CD14-positive monocyte (primary cell): ENCODE measurements around the gene RALGAPA1. TPM values are rescaled to one million over a fixed set of nuclear protein-coding genes. Genes with fewer than 3 reads are reported as not detected.

Source experiments
- DNase-seq, 3 donors: peaks; one replicate each; pipeline ENCODE4 v3.0.0-alpha.2; 2011 to 2022
- H2AFZ ChIP-seq: 2 replicates; pipeline ENCODE4 v1.6.0; 2012; ENCODE audit warnings: mild to moderate bottlenecking, low read depth, low read length, inconsistent platforms; ENCODE audit not compliant: insufficient read depth, poor library complexity, severe bottlenecking
- H3K27ac ChIP-seq, 2 donors: 1 replicate in 1 of 2; 2 replicates in 1 of 2; pipeline ENCODE4 v1.5.1; 2012 to 2013; ENCODE audit warnings: low read length in 2 of 2, control low read depth in 1 of 2, inconsistent platforms in 1 of 2, low read depth in 1 of 2, mild to moderate bottlenecking in 1 of 2
- H3K27me3 ChIP-seq, 2 donors: one replicate each; pipeline versions ENCODE4 v1.6.0 to v1.6.1; 2011 to 2013; ENCODE audit warnings: low read length in 2 of 2; ENCODE audit not compliant: control insufficient read depth in 2 of 2, insufficient read depth in 2 of 2
- H3K36me3 ChIP-seq, 2 donors: replicated peaks in 1 of 2; 1 replicate in 1 of 2; 2 replicates in 1 of 2; pipeline versions ENCODE4 v1.5.1 to v1.6.1; 2012 to 2013; ENCODE audit warnings: low read length in 2 of 2, control low read depth in 1 of 2, inconsistent platforms in 1 of 2, mild to moderate bottlenecking in 1 of 2; ENCODE audit not compliant: insufficient read depth in 2 of 2, control insufficient read depth in 1 of 2
- H3K4me1 ChIP-seq, 2 donors: 1 replicate in 1 of 2; 2 replicates in 1 of 2; pipeline versions ENCODE4 v1.5.1 to v1.6.1; 2012 to 2013; ENCODE audit warnings: low read length in 2 of 2, control low read depth in 1 of 2, inconsistent platforms in 1 of 2, mild to moderate bottlenecking in 1 of 2, moderate library complexity in 1 of 2; ENCODE audit not compliant: insufficient read depth in 2 of 2, control insufficient read depth in 1 of 2
- H3K4me2 ChIP-seq: replicated peaks from 2 replicates; pipeline ENCODE3; 2012; ENCODE audit warnings: low read length, moderate library complexity, mild to moderate bottlenecking; ENCODE audit not compliant: poor library complexity, severe bottlenecking; ENCODE audit errors: extremely low read depth
- H3K4me3 ChIP-seq, 3 experiments: fragments of 200-600 bp in 1 of 3; sonication (generic) in 1 of 3; replicated peaks in 1 of 3; 1 replicate in 2 of 3; 2 replicates in 1 of 3; pipeline ENCODE4 v1.5.1; 2011 to 2013; ENCODE audit warnings: low read length in 3 of 3, mild to moderate bottlenecking in 3 of 3, control low read depth in 2 of 3, low read depth in 2 of 3, inconsistent platforms in 1 of 3, moderate library complexity in 1 of 3
- H3K79me2 ChIP-seq: 2 replicates; pipeline ENCODE4 v1.6.0; 2012; ENCODE audit warnings: mild to moderate bottlenecking, control low read depth, inconsistent platforms, low read length, moderate library complexity; ENCODE audit not compliant: insufficient read depth
- H3K9ac ChIP-seq: 2 replicates; pipeline ENCODE4 v1.6.0; 2017; ENCODE audit warnings: low read length, mild to moderate bottlenecking; ENCODE audit not compliant: insufficient read depth, poor library complexity, severe bottlenecking
- H3K9me3 ChIP-seq, 2 donors: replicated peaks in 1 of 2; 1 replicate in 1 of 2; 2 replicates in 1 of 2; pipeline versions ENCODE4 v1.5.1 to v1.6.1; 2012 to 2013; ENCODE audit warnings: low read length in 2 of 2, control low read depth in 1 of 2; ENCODE audit not compliant: control insufficient read depth in 1 of 2, insufficient read depth in 1 of 2
- H4K20me1 ChIP-seq: 2 replicates; pipeline ENCODE4 v1.6.0; 2012; ENCODE audit warnings: mild to moderate bottlenecking, low read length, control low read depth, moderate library complexity; ENCODE audit not compliant: insufficient read depth
- H3K27ac Mint-ChIP-seq, 7 donors: one replicate each; pipeline ENCODE4 v1.8.0; 2020; ENCODE audit warnings: mild to moderate bottlenecking in 7 of 7, mixed read lengths in 7 of 7, moderate library complexity in 6 of 7, inconsistent platforms in 2 of 7
- H3K27me3 Mint-ChIP-seq, 3 donors: one replicate each; pipeline ENCODE4 v1.8.0; 2021 to 2022; ENCODE audit warnings: low read depth in 3 of 3, mild to moderate bottlenecking in 3 of 3, mixed read lengths in 3 of 3, moderate library complexity in 3 of 3, inconsistent platforms in 1 of 3
- H3K36me3 Mint-ChIP-seq, 2 donors: one replicate each; pipeline ENCODE4 v1.8.0; 2020; ENCODE audit warnings: mixed read lengths in 2 of 2, inconsistent platforms in 1 of 2, mild to moderate bottlenecking in 1 of 2
- H3K4me1 Mint-ChIP-seq: one replicate; pipeline ENCODE4 v1.8.0; 2020; ENCODE audit warnings: mild to moderate bottlenecking, mixed read lengths
- H3K4me3 Mint-ChIP-seq, 2 donors: one replicate each; pipeline ENCODE4 v1.8.0; 2020; ENCODE audit warnings: mild to moderate bottlenecking in 2 of 2, mixed read lengths in 2 of 2, moderate library complexity in 1 of 2
- H3K9me3 Mint-ChIP-seq, 7 donors: one replicate each; pipeline ENCODE4 v1.8.0; 2020 to 2022; ENCODE audit warnings: mixed read lengths in 7 of 7, mild to moderate bottlenecking in 6 of 7, moderate library complexity in 6 of 7, inconsistent platforms in 2 of 7
- WGBS: methylation state at CpG from one replicate; pipeline ENCODE4 v1.1.5; 2013; ENCODE audit warnings: missing lambda C conversion rate; ENCODE audit not compliant: insufficient coverage; 5-methylcytosine and 5-hydroxymethylcytosine counted together
- intact Hi-C, 2 donors: fragments of 100-400 bp; cut with micrococcal nuclease; formaldehyde crosslinking; loops; one replicate each; pipeline versions ENCODE4 v1.15.0 to v1.15.1; 2023
- polyA plus RNA-seq, 3 donors: library from polyadenylated mRNA; depleted of rRNA in 1 of 3; unstranded in 2 of 3; stranded (reverse) in 1 of 3; fragments of 300-500 nt in 2 of 3; fragments of >200 nt in 1 of 3; fragmentation: Illumina TruSeq in 2 of 3; gene quantifications; 1 replicate in 2 of 3; 2 replicates in 1 of 3; pipeline ENCODE4 v1.2.3, GENCODE V29; 2012 to 2021
- TF ChIP-seq, protein P1 (sequence below): fragments of 200-600 bp; IDR thresholded peaks from one replicate; pipeline ENCODE4 v1.8.0; 2022; ENCODE audit warnings: antibody characterized with exemption, mild to moderate bottlenecking

The RALGAPA1 gene
- polyA plus RNA-seq, 3 donors, result 3.2 to 7.4 (median 4.1) TPM

DNA sequence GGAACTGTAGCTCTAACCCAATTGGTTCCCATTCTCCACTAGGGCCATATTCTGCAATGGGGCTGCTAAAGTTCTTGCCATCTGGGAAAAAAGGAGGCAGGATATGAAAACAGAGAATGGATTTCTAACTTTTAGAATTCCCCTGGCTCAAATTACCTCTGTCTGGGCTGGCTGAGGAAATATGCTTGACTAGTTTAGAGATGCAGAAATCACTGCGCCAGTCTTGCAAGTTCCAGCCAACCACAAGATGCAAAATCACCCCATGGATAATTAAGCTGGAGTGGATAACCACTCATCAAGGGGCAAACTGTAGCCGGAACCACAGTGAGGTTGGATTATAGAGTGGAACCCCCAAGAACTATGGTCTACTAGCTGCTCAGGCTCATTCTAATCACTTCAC is 126.3 kb downstream of the RALGAPA1 start:
- H4K20me1 ChIP-seq, result no peaks in the 10 kb centered on the region
- Mint-ChIP-seq H3K27ac (no peak overlapping the region), H3K4me3 (no peak overlapping the region), H3K36me3 (peaks cover 15 to 19% of the 10 kb centered on the region in 2 donors), H3K27me3 (no peaks in the 10 kb centered on the region), H3K9me3 (no peaks in the 10 kb centered on the region), H3K4me1 (peaks cover 4% of the 10 kb centered on the region)
- H3K4me3 ChIP-seq, result no peak overlapping the region
- intact Hi-C loops, result no loop called here
- no peak overlapping the region for H3K27ac ChIP-seq
- no peaks in the 10 kb centered on the region for H3K27me3 ChIP-seq
- peaks cover 8 to 10% of the 10 kb centered on the region in 2 donors for H3K36me3 ChIP-seq
- no peak overlapping the region for H3K4me2 ChIP-seq
- H3K9me3 ChIP-seq, result no peaks in the 10 kb centered on the region
- no peaks in the 10 kb centered on the region for H3K79me2 ChIP-seq
- WGBS, result no CpG with 5 or more reads among the region's 2 CpGs
- H3K9ac ChIP-seq, result no peak overlapping the region
- DNase-seq, result no peak
- H3K4me1 ChIP-seq, result no peaks in the 10 kb centered on the region
- no peak overlapping the region for H2AFZ ChIP-seq
- TF ChIP-seq, protein P1, sequence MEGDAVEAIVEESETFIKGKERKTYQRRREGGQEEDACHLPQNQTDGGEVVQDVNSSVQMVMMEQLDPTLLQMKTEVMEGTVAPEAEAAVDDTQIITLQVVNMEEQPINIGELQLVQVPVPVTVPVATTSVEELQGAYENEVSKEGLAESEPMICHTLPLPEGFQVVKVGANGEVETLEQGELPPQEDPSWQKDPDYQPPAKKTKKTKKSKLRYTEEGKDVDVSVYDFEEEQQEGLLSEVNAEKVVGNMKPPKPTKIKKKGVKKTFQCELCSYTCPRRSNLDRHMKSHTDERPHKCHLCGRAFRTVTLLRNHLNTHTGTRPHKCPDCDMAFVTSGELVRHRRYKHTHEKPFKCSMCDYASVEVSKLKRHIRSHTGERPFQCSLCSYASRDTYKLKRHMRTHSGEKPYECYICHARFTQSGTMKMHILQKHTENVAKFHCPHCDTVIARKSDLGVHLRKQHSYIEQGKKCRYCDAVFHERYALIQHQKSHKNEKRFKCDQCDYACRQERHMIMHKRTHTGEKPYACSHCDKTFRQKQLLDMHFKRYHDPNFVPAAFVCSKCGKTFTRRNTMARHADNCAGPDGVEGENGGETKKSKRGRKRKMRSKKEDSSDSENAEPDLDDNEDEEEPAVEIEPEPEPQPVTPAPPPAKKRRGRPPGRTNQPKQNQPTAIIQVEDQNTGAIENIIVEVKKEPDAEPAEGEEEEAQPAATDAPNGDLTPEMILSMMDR, result no peak

DNA sequence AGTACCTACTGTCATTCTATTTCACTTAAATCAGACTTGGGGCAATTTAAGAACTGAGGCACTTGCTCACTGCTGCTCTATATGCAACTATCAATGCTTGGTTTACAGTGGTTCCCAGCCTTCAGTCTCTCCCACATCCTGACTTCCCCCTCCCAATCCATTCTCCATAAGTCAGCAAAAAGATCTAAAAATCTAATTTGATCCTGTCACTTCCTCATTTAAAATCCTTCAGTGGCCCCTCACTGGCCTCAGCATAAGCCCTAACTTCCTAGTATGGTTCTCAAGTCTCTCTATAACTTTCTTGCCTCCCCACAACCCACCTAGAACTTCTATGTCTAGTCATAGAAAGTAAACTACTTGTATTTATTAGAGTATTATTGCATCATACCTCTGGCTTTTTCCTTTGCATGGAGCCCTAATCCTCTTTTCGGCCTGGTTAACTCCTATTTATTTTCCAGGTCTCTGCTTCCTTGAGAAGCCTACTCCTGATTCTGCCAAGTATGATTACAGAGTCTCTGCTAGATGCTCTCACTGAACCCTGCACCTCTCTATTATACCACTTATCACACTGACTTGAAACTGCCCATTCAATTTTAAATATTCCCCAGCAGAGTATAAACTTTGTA is 130.6 kb downstream of the RALGAPA1 start:
- H3K4me2 ChIP-seq, result no peak overlapping the region
- no peaks in the 10 kb centered on the region for H3K4me1 ChIP-seq
- Mint-ChIP-seq H3K4me3 (no peak overlapping the region), H3K9me3 (no peaks in the 10 kb centered on the region), H3K27ac (peak overlapping the region in 2 of 7 donors; percentile 2 to 33), H3K4me1 (peaks cover 4% of the 10 kb centered on the region), H3K36me3 (peaks cover 21 to 39% of the 10 kb centered on the region in 2 donors), H3K27me3 (no peaks in the 10 kb centered on the region)
- no peak overlapping the region for H3K9ac ChIP-seq
- WGBS, result 100% methylated on average over 1 of the region's 1 CpG
- no peaks in the 10 kb centered on the region for H3K9me3 ChIP-seq
- H3K4me3 ChIP-seq, result no peak overlapping the region
- peaks cover 17 to 37% of the 10 kb centered on the region in 2 donors for H3K36me3 ChIP-seq
- no peak overlapping the region for H3K27ac ChIP-seq
- TF ChIP-seq, protein P1, result no peak
- H4K20me1 ChIP-seq, result no peaks in the 10 kb centered on the region
- no peak for DNase-seq
- no peaks in the 10 kb centered on the region for H3K27me3 ChIP-seq
- no peaks in the 10 kb centered on the region for H3K79me2 ChIP-seq
- H2AFZ ChIP-seq, result no peak overlapping the region
- intact Hi-C loops, result no loop called here
